Activated CD4-positive, alpha-beta T cell treated with anti-CD3 and anti-CD28 coated beads for 1 hour (primary cell): ENCODE data around the gene COQ7.

Experiments used
- DNase-seq: peaks from one replicate; pipeline ENCODE4 v3.0.0-alpha.2; 2020

The COQ7 gene

GRCh38 chr16:19113577-19114358 lies 46.4 kb downstream of the COQ7 start, which contains the start of gene ITPRIPL2:
ITPRIPL2 (plus strand) TSS chr16:19113964; CDS start chr16:19114462, 498 bp downstream.
- DNase-seq = no peak

DNA sequence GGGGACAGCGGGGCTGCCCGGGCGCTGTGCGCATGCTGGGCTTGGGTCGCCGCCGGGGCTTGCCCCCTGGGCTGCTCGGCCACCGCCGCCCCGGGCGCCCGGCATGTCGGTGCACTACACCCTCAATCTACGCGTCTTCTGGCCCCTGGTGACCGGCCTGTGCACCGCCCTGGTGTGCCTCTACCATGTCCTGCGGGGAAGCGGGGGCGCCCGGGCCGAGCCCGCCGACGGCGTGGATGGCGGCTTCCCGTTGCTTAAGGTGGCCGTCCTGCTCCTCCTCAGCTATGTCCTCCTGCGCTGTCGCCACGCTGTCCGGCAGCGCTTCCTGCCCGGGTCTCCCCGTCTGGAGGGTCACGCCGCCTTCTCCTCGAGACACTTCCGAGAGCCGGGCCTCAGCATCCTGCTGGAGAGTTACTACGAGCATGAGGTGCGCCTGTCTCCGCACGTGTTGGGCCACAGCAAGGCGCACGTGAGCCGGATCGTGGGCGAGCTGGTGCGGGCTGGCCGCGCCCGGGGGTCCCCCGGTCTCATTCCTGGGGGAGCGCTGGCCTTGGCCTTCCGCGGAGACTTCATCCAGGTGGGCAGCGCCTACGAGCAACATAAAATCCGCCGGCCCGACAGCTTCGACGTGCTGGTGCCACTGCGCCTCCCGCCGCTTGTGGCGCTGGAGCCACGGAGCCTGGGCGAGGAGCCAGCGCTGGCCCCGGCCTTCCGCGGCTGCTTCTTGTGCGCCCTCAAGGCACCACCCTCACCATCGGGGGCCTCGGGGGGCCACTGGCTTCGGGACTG lies 47.1 kb downstream of the COQ7 start:
- DNase-seq = no peak

- no peak for DNase-seq
Measured at GRCh38 chr16:19115148-19116021, 48.0 kb downstream of the COQ7 start.

DNA sequence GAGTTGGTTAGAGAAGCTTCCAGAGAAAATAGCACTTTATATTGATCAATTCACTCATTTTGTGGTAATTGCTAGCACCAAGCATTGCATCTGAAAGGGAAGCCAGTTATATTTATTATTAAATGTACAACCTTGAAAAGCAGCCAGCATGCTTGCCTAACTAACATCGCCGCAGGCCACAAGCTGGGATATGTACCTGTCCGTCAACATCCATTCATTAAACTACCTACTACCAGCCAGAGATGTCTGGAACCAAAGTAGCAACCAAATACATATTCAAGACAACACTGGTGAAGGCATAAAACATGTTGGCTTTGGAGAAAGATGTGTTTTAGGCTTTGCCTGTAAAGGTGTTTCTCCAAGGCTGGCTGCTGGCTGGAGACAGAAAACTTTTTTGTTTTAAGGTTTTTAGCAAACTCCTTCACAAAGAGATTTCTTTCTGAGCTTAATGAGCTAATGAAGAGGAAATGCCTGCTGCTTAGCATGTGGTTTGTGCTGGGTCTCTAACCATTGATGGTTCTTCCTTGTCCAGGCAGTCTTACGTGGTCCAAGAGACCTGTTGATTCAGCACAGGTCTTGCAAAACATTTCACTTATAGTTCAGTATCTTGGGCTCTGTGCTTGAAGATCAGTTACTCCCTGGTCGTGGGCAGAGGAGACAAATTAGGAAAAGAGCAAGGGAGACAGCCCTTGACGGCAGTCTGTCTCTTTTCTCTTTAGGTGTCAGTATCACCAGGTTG lies 49.5 kb downstream of the COQ7 start:
- DNase-seq = no peak

- no peak for DNase-seq
Measured at GRCh38 chr16:19118938-19119431, 51.6 kb downstream of the COQ7 start.

- DNase-seq = no peak
Measured at GRCh38 chr16:19119564-19119963, 52.1 kb downstream of the COQ7 start.

DNA sequence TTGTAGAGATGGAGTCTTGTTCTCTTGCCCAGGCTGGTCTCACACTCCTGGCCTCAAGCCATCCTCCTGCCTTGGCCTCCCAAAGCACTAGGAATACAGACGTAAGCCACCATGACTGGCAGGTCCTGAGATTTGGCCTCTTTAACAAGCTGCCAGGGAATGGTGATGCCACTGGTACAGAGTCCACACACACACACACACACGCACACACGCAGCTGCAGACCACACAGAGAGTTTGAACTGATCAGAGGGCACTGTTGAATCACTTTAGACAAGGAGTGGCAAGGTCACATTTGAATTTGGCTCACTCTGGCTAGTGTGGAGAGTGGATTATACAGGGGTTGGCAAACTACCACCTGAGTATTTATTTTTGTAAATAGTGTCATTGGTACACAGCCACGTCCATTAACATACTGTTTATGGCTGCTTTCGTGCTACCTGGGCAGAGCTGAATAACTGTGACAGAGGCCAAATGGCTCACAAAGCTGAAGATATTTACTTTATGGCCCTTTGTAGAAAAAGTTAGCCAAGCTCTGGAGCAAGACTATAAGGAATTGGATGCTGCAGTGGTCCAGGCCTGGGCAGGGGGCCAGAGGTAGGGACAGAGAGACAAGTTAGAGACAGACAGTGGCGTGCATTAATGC lies 56.2 kb downstream of the COQ7 start:
- DNase-seq = no peak

DNA sequence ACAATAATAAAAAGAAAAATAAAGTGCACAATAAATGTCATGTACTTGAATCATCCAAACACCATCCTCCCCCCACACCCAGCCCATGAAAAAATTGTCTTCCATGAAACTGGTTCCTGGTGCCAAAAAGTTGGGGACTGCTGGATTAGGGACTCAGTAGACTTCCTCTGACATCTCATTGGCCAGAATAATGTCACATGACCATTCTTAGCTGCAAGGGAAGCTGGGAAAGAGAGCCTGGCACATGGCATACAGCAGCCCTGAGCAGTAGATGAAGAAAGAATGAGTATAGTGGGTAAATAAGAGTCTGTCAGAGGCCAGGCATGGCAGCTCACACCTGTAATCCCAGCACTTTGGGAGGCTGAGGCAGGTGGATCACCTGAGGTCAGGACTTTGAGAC lies 58.9 kb downstream of the COQ7 start:
- no peak for DNase-seq

DNA sequence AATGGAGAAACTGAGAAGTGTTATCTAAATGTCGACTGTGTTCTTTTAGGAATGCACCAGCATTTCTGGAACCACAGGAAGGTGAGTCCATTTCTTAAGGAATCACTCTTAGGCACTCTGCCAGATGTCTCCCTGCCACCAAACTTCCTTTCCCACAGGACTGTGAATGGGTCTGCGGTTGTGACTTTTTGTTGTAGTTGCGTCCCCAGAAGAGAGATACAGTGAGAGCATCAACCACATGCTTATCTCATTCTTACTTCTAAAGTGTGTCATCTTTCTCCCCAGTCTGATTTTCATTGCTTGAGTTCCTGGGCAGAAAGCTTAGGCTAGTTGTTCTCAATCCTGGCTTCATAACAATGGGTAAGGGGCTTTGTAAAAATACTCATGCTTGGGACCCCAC lies 59.8 kb downstream of the COQ7 start:
- DNase-seq = no peak

DNA sequence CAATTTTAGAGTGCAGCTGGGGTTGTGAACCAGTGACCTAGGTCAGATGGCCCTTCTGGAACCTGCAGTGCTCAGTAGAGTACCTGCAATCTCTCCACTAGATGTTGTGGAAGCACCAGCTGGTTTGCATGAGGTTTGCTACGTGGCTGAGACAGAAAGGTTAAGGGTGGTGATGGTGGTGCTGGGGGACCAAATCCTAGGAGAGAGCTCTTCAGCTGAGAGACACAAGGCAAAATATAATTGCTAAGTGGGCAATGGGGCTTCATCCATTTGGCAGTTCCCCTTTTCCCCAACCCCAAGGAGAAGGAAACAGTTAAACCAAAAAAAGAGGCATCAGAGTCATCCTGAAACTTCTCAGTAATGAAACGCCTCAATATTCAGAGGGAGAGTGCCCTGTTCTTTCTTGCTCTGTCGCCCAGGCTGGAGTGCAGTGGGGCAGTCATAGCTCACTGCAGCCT lies 60.3 kb downstream of the COQ7 start:
- no peak for DNase-seq

DNA sequence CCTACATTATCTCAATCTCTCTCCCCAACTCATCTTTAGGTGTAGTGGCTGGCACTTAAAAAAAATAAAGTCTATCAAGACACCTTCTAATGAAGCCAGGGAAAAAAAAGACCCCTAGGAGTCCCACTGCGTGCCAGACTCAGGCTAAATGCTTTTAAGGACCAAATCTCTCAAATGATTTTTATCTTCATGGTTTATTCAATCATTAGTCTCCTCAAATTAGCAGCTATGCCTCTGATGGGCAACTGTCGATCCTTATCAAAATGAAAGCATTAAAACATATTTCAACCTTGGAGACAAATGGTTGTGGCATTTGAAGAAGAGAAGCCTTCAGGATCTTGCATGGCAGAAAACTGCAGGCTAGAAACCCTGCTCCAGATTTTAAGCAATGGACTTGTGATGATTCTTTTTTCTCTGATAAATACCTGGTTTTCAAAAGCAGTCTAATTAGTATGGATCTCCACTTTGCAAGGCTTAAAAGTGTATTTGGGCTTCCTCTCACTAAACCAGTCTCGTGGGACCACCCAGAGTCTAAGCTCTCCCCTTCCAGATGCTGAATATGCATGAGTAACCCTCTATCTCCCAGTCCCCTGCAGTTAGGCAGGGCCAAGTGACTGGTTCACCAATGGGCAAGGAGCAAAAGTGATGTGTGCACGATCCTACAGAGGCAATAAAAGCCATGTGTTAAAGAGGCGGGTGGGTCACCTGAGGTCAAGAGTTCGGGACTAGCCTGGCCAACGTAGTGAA lies 61.2 kb downstream of the COQ7 start:
- DNase-seq = no peak
